Stomach (tissue), 9 donors: ENCODE data around the gene NUCB2. TPM values are rescaled to one million over a fixed set of nuclear protein-coding genes. Genes with fewer than 3 reads are reported as not detected.

ENCODE experiments used
- DNase-seq, 2 donors: peaks; one replicate each; pipeline versions ENCODE4 v3.0.0 to v3.0.0-alpha.2; 2013 to 2019
- H3K27ac ChIP-seq, 5 donors: fragments of 200-600 bp in 4 of 5; sonication (generic) in 4 of 5; one replicate each; pipeline ENCODE4 v1.5.1; 2013 to 2019; ENCODE audit warnings: mild to moderate bottlenecking in 1 of 5, moderate library complexity in 1 of 5
- H3K27me3 ChIP-seq, 3 donors: fragments of 200-600 bp; sonication (generic); one replicate each; pipeline ENCODE4 v1.5.1; 2017 to 2019; ENCODE audit warnings: mixed run types in 1 of 3
- H3K36me3 ChIP-seq, 4 donors: fragments of 200-600 bp; sonication (generic); 1 replicate in 3 of 4; 2 replicates in 1 of 4; pipeline ENCODE4 v1.5.1; 2016 to 2019
- H3K4me1 ChIP-seq, 4 donors: fragments of 200-600 bp; sonication (generic); one replicate each; pipeline ENCODE4 v1.5.1; 2016 to 2019
- H3K4me3 ChIP-seq, 4 donors: fragments of 200-600 bp; sonication (generic) in 3 of 4; one replicate each; pipeline ENCODE4 v1.5.1; 2016 to 2019; ENCODE audit warnings: mild to moderate bottlenecking in 1 of 4
- H3K9me3 ChIP-seq, 4 donors: fragments of 200-600 bp; sonication (generic); one replicate each; pipeline ENCODE4 v1.5.1; 2016 to 2019
- CTCF ChIP-seq, 7 experiments: fragments of 450-650 bp in 4 of 7; fragments of 200-600 bp in 3 of 7; sonication (generic) in 3 of 7; IDR thresholded peaks; one replicate each; pipeline ENCODE4 v1.5.1; 2016 to 2019; ENCODE audit warnings: antibody characterized with exemption in 7 of 7, control low read depth in 2 of 7, mild to moderate bottlenecking in 1 of 7
- EP300 ChIP-seq: sonication (generic); formaldehyde crosslinking; IDR thresholded peaks from one replicate; pipeline ENCODE4 v1.6.1; 2017; ENCODE audit warnings: antibody characterized with exemption
- POLR2A ChIP-seq, 4 donors: fragments of 450-650 bp; IDR thresholded peaks; one replicate each; pipeline ENCODE4 v1.6.1; 2016; ENCODE audit warnings: antibody characterized with exemption in 4 of 4, control low read depth in 2 of 4, mild to moderate bottlenecking in 1 of 4, moderate library complexity in 1 of 4
- POLR2AphosphoS5 ChIP-seq, 3 donors: sonication (generic); formaldehyde crosslinking; IDR thresholded peaks; one replicate each; pipeline ENCODE4 v1.6.1; 2016; ENCODE audit warnings: antibody characterized with exemption in 3 of 3
- WGBS, 5 donors: extraction: QIAGEN DNeasy Blood & Tissue Kit in 3 of 5; methylation state at CpG; one replicate each; pipeline versions ENCODE4 v1.1.5 to v1.1.7; 2013 to 2018; 5-methylcytosine and 5-hydroxymethylcytosine counted together
- intact Hi-C: fragments of 100-400 bp; cut with DNase I; formaldehyde crosslinking; loops from one replicate; pipeline ENCODE4 v1.15.1; 2023; ENCODE audit warnings: low total_unique reads
- polyA plus RNA-seq, 3 donors: library from polyadenylated mRNA; stranded (reverse); fragments of 200-250 nt; gene quantifications; one replicate each; pipeline ENCODE4 v1.2.3, GENCODE V29; 2013
- total RNA-seq, 5 donors: library from RNA; depleted of rRNA; stranded (reverse); fragments of >200 nt; gene quantifications; one replicate each; pipeline versions ENCODE4 v1.1.0 to v1.2.3, GENCODE V29; 2014 to 2016
- donor health status: healthy with polysubstance abuse.
- donor health status: Bipolar disorder and iron deficiency.
- donor health status: healthy.

Gene NUCB2
- total and polyA plus RNA-seq, 8 donors: 6.4 to 112 (median 51.4) TPM

- H3K27ac ChIP-seq: no peak overlapping the region
- 90 to 99% (median 92%) methylated on average over 5 of the region's 5 CpGs for WGBS, 5 donors
- no peaks in the 10 kb centered on the region for H3K4me1 ChIP-seq
- DNase-seq: no peak
- H3K4me3 ChIP-seq: no peak overlapping the region
- intact Hi-C loops: no loop called here
- peaks cover 19 to 71% (median 53%) of the 10 kb centered on the region in 4 donors for H3K36me3 ChIP-seq
- TF ChIP-seq POLR2A (IDR thresholded peaks at IDR 0.05) (no peak), CTCF (IDR thresholded peaks at IDR 0.05) (no peak), EP300 (no peak), POLR2AphosphoS5 (IDR thresholded peaks at IDR 0.05) (no peak)
- peaks cover 15 to 40% (median 37%) of the 10 kb centered on the region in 4 donors for H3K9me3 ChIP-seq
- H3K27me3 ChIP-seq: no peaks in the 10 kb centered on the region
Measured at GRCh38 chr11:17375547-17375946, 99.0 kb downstream of the NUCB2 start.

- H3K27ac ChIP-seq: no peak overlapping the region
- peaks cover 9 to 31% (median 28%) of the 10 kb centered on the region in 4 donors for H3K9me3 ChIP-seq
- H3K4me3 ChIP-seq: no peak overlapping the region
- DNase-seq: no peak
- peaks cover 17 to 62% (median 43%) of the 10 kb centered on the region in 4 donors for H3K36me3 ChIP-seq
- TF ChIP-seq CTCF (IDR thresholded peaks at IDR 0.05) (no peak), POLR2AphosphoS5 (IDR thresholded peaks at IDR 0.05) (no peak)
- whole genome bisulfite sequencing, 5 donors: 66 to 79% (median 75%) methylated on average over 3 of the region's 3 CpGs
- H3K27me3 ChIP-seq: no peaks in the 10 kb centered on the region
- no peaks in the 10 kb centered on the region for H3K4me1 ChIP-seq
- intact Hi-C loops: no loop called here
Measured at GRCh38 chr11:17376493-17376892, 100.0 kb downstream of the NUCB2 start.

- Histone ChIP-seq H3K27me3 (no peaks in the 10 kb centered on the region), H3K4me1 (no peaks in the 10 kb centered on the region), H3K36me3 (peaks cover 0 to 40% (median 22%) of the 10 kb centered on the region in 4 donors), H3K27ac (no peak overlapping the region), H3K4me3 (no peak overlapping the region), H3K9me3 (peaks cover 0 to 9% (median 6%) of the 10 kb centered on the region in 4 donors)
- DNase-seq: no peak
- intact Hi-C loops: no loop called here
- TF ChIP-seq POLR2A (IDR thresholded peaks at IDR 0.05): no peak
- TF ChIP-seq EP300: no peak
- TF ChIP-seq POLR2AphosphoS5 (IDR thresholded peaks at IDR 0.05): no peak
- TF ChIP-seq CTCF (IDR thresholded peaks at IDR 0.05): no peak
- WGBS, 5 donors: 65 to 80% (median 71%) methylated on average over 2 of the region's 2 CpGs
Measured at GRCh38 chr11:17378655-17379054, 102.1 kb downstream of the NUCB2 start.

- intact Hi-C loops: no loop called here
- DNase-seq: no peak
- no peak overlapping the region for H3K4me3 ChIP-seq
- TF ChIP-seq CTCF (IDR thresholded peaks at IDR 0.05) (no peak), POLR2A (IDR thresholded peaks at IDR 0.05) (no peak)
- H3K9me3 ChIP-seq: peaks cover 0 to under 1% (median 0%) of the 10 kb centered on the region in 4 donors
- no peaks in the 10 kb centered on the region for H3K27me3 ChIP-seq
- peaks cover 0 to 31% (median 15%) of the 10 kb centered on the region in 4 donors for H3K36me3 ChIP-seq
- H3K4me1 ChIP-seq: no peaks in the 10 kb centered on the region
- 82 to 88% (median 85%) methylated on average over 7 of the region's 7 CpGs for WGBS, 5 donors
- H3K27ac ChIP-seq: no peak overlapping the region
Measured at GRCh38 chr11:17379383-17380180, 103.0 kb downstream of the NUCB2 start.
